Measurements from ENCODE around the gene CELF4.

GRCh38 chr18:37276111-37276890, 289.3 kb downstream of the CELF4 start:
- TF ChIP-seq, protein P1, sequence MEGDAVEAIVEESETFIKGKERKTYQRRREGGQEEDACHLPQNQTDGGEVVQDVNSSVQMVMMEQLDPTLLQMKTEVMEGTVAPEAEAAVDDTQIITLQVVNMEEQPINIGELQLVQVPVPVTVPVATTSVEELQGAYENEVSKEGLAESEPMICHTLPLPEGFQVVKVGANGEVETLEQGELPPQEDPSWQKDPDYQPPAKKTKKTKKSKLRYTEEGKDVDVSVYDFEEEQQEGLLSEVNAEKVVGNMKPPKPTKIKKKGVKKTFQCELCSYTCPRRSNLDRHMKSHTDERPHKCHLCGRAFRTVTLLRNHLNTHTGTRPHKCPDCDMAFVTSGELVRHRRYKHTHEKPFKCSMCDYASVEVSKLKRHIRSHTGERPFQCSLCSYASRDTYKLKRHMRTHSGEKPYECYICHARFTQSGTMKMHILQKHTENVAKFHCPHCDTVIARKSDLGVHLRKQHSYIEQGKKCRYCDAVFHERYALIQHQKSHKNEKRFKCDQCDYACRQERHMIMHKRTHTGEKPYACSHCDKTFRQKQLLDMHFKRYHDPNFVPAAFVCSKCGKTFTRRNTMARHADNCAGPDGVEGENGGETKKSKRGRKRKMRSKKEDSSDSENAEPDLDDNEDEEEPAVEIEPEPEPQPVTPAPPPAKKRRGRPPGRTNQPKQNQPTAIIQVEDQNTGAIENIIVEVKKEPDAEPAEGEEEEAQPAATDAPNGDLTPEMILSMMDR (IDR thresholded peaks at IDR 0.05) = no peak
- no peak for TF ChIP-seq POLR2AphosphoS5 (IDR thresholded peaks at IDR 0.05; ENCODE audit: low read depth, low read length)
- no peak for TF ChIP-seq TCF7L2 (IDR thresholded peaks at IDR 0.05; ENCODE audit: low read depth, low read length)
- TF ChIP-seq, protein P2, sequence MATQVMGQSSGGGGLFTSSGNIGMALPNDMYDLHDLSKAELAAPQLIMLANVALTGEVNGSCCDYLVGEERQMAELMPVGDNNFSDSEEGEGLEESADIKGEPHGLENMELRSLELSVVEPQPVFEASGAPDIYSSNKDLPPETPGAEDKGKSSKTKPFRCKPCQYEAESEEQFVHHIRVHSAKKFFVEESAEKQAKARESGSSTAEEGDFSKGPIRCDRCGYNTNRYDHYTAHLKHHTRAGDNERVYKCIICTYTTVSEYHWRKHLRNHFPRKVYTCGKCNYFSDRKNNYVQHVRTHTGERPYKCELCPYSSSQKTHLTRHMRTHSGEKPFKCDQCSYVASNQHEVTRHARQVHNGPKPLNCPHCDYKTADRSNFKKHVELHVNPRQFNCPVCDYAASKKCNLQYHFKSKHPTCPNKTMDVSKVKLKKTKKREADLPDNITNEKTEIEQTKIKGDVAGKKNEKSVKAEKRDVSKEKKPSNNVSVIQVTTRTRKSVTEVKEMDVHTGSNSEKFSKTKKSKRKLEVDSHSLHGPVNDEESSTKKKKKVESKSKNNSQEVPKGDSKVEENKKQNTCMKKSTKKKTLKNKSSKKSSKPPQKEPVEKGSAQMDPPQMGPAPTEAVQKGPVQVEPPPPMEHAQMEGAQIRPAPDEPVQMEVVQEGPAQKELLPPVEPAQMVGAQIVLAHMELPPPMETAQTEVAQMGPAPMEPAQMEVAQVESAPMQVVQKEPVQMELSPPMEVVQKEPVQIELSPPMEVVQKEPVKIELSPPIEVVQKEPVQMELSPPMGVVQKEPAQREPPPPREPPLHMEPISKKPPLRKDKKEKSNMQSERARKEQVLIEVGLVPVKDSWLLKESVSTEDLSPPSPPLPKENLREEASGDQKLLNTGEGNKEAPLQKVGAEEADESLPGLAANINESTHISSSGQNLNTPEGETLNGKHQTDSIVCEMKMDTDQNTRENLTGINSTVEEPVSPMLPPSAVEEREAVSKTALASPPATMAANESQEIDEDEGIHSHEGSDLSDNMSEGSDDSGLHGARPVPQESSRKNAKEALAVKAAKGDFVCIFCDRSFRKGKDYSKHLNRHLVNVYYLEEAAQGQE (IDR thresholded peaks at IDR 0.05; ENCODE audit: insufficient read depth in 1 of 2, low read depth in 2 of 2, low read length in 1 of 2) = no peak
